RWPE2 (cell line): ENCODE data around the gene MROH7.

Source experiments
- ATAC-seq: fragments of 200-7000 bp; cut with Tn5 transposase; 3 replicates; pipeline ENCODE4 v1.9.1; 2021; ENCODE audit warnings: low read depth
- DNase-seq: peaks from one replicate; pipeline ENCODE4 v3.0.0-alpha.2; 2020; ENCODE audit warnings: low spot score
- H3K27ac ChIP-seq: fragments of 450-650 bp; 2 replicates; pipeline ENCODE4 v1.5.1; 2017; ENCODE audit warnings: mild to moderate bottlenecking; ENCODE audit not compliant: poor library complexity, severe bottlenecking
- H3K27me3 ChIP-seq: fragments of 250-450 bp; sonication (Bioruptor Pico); 2 replicates; pipeline ENCODE4 v1.5.1; 2021; ENCODE audit warnings: mild to moderate bottlenecking, moderate library complexity; ENCODE audit not compliant: insufficient read depth, poor library complexity, severe bottlenecking
- H3K36me3 ChIP-seq: fragments of 250-450 bp; sonication (Bioruptor Pico); 2 replicates; pipeline ENCODE4 v1.5.1; 2020; ENCODE audit warnings: low read depth, mild to moderate bottlenecking, moderate library complexity
- H3K4me1 ChIP-seq: fragments of 250-450 bp; sonication (Bioruptor Pico); 2 replicates; pipeline ENCODE4 v1.5.1; 2021; ENCODE audit warnings: mild to moderate bottlenecking, moderate library complexity; ENCODE audit not compliant: insufficient read depth, poor library complexity, severe bottlenecking
- H3K4me3 ChIP-seq: fragments of 250-450 bp; sonication (Bioruptor Pico); 2 replicates; pipeline ENCODE4 v1.5.1; 2021; ENCODE audit warnings: mild to moderate bottlenecking, moderate library complexity; ENCODE audit not compliant: severe bottlenecking
- H3K9me3 ChIP-seq: fragments of 250-450 bp; sonication (Bioruptor Pico); 2 replicates; pipeline ENCODE4 v1.5.1; 2021; ENCODE audit warnings: mild to moderate bottlenecking, moderate library complexity; ENCODE audit not compliant: severe bottlenecking
- TF ChIP-seq, protein P1 (sequence below): fragments of 450-650 bp; IDR thresholded peaks from one replicate; pipeline ENCODE4 v1.5.1; 2017; ENCODE audit warnings: mild to moderate bottlenecking, moderate library complexity; ENCODE audit not compliant: poor library complexity, severe bottlenecking

Gene MROH7

DNA sequence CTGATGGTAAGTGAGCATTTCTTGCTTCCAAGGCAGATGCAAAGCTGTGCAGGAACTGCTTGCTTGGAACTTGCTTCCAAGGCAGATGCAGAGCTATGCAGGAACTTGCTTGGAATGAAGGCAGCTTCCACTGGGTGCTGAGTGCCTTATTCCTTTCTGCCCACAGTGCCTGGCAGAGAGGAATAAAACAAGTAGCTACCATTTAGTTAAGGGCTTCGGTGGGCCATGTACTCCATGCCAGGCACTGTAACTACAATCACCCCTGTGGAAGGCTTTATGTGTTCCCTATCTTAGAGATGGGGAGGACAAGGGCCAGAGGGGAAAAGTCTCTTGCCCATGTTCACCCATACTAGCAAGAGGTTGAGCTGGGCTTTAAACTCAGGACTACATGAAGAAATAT is 8.3 kb downstream of the MROH7 start:
- DNase-seq (no peak), ATAC-seq (no peak)
- Histone ChIP-seq H3K36me3 (no peaks in the 10 kb centered on the region), H3K4me1 (no peaks in the 10 kb centered on the region), H3K9me3 (no peaks in the 10 kb centered on the region), H3K4me3 (no peak overlapping the region), H3K27ac (no peak overlapping the region), H3K27me3 (no peaks in the 10 kb centered on the region)
- TF ChIP-seq, protein P1, sequence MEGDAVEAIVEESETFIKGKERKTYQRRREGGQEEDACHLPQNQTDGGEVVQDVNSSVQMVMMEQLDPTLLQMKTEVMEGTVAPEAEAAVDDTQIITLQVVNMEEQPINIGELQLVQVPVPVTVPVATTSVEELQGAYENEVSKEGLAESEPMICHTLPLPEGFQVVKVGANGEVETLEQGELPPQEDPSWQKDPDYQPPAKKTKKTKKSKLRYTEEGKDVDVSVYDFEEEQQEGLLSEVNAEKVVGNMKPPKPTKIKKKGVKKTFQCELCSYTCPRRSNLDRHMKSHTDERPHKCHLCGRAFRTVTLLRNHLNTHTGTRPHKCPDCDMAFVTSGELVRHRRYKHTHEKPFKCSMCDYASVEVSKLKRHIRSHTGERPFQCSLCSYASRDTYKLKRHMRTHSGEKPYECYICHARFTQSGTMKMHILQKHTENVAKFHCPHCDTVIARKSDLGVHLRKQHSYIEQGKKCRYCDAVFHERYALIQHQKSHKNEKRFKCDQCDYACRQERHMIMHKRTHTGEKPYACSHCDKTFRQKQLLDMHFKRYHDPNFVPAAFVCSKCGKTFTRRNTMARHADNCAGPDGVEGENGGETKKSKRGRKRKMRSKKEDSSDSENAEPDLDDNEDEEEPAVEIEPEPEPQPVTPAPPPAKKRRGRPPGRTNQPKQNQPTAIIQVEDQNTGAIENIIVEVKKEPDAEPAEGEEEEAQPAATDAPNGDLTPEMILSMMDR, result no peak

DNA sequence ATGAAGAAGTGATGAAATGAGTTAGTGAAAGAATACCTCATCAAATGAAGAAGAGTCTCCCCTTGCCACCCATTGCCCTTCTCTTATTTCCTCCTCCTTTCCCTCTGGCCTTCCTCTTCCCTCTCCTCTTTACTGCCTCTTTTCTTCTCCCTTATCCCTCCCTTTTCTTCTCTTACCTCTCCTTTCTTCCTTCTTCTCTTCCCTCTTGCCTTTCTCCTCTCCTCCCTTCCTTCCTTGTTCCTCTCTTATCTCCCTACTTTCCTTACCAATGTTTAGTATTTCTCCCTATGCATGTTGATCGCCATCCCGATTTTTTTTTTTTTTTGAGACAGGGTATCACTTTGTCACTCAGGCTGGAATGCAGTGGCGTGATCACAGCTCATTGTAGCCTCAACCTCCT is 8.8 kb downstream of the MROH7 start:
- Histone ChIP-seq H3K27ac (no peak overlapping the region), H3K27me3 (no peaks in the 10 kb centered on the region), H3K4me1 (no peaks in the 10 kb centered on the region), H3K4me3 (no peak overlapping the region), H3K9me3 (no peaks in the 10 kb centered on the region), H3K36me3 (no peaks in the 10 kb centered on the region)
- TF ChIP-seq, protein P1, result no peak
- DNase-seq (no peak), ATAC-seq (no peak)

DNA sequence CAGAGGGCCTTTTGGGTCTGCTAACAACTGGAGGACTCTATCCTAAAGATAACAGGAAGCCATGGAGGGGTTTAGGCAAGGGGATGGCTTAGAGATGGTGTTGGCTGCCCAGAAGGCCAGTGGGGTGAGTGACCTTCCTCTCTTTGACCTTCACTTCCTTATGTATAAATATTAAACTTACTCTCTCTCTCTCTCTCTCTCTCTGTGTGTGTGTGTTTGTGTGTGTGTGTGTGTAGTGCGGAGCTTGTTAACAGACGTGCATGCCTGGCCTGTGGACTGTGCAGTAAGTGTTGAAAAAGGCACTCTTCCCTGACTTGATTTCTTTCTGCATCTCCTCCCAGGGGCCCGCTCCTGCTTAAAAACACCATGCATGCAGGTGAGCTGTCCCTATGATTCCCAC is 10.0 kb downstream of the MROH7 start:
- Histone ChIP-seq H3K9me3 (no peaks in the 10 kb centered on the region), H3K27me3 (no peaks in the 10 kb centered on the region), H3K4me1 (no peaks in the 10 kb centered on the region), H3K4me3 (no peak overlapping the region), H3K27ac (no peak overlapping the region), H3K36me3 (no peaks in the 10 kb centered on the region)
- no peak for DNase-seq
- ATAC-seq, result no peak
- TF ChIP-seq, protein P1, result no peak

DNA sequence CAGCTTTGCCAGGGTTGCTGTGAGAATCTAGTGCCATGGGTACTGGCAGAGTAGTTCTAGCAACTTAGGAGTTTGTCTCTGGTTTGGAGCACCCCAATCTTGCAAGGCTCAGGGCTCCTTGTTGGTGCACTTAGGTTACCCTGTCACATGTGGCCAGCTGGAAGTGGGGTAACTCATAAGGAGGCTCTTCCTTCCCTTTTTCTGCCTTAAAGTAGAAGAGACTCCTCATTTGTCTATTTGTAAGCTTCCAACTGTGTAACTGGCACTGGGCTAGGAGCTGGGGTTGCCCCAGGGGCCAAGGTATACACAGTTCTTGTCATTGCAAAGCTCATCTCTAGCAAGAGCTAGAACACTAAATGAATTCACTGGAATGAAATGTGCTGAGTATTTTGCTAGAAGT is 10.6 kb downstream of the MROH7 start:
- DNase-seq, result no peak
- no peaks in the 10 kb centered on the region for H3K9me3 ChIP-seq
- no peaks in the 10 kb centered on the region for H3K4me1 ChIP-seq
- no peaks in the 10 kb centered on the region for H3K36me3 ChIP-seq
- H3K4me3 ChIP-seq, result no peak overlapping the region
- TF ChIP-seq, protein P1, result no peak
- no peak overlapping the region for H3K27ac ChIP-seq
- H3K27me3 ChIP-seq, result no peaks in the 10 kb centered on the region
- ATAC-seq, result no peak

DNA sequence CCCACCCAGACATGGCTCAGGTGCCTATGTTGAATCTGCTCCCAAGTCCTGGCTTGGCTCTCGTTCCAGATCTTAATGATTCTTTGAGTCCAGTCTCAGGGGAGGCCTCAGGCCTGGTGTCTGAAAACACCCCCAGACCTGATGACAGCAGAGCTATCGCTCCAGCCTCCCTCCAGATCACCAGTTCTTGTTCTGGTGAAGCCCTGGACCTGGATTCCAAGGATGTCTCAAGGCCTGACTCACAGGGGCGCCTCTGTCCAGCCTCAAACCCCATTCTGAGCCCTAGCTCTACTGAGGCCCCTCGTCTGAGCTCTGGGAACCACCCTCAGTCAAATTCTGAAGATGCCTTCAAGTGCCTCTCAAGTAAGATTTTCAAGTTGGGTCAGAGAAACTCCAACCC is 11.4 kb downstream of the MROH7 start:
- Histone ChIP-seq H3K9me3 (peaks cover 1% of the 10 kb centered on the region), H3K36me3 (no peaks in the 10 kb centered on the region), H3K4me3 (no peak overlapping the region), H3K4me1 (no peaks in the 10 kb centered on the region), H3K27ac (no peak overlapping the region), H3K27me3 (no peaks in the 10 kb centered on the region)
- TF ChIP-seq, protein P1, result no peak
- DNase-seq (no peak), ATAC-seq (no peak)
